ENCODE measurements around the gene MYLIP.

The MYLIP gene

DNA sequence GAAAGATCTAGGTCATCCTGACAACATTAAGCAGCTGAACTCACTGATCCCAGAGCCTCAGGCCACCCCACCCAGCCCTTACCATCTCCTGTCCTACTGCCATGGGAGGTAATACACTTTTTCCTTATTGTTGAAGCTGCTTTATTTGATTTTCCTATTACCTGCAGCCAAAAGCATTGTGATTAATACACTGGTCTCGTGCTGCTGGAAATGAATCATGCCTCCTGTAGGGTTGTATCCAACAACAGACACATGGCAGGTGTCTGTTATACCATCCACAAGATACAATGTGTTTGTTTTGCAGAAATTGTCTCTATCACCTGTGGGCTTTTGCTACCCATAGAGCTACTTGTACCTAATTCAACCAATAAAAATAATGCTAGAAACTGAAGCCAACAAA lies 34.2 kb downstream of the MYLIP start:
- DNase-seq = no peak
- TF ChIP-seq, protein P1, sequence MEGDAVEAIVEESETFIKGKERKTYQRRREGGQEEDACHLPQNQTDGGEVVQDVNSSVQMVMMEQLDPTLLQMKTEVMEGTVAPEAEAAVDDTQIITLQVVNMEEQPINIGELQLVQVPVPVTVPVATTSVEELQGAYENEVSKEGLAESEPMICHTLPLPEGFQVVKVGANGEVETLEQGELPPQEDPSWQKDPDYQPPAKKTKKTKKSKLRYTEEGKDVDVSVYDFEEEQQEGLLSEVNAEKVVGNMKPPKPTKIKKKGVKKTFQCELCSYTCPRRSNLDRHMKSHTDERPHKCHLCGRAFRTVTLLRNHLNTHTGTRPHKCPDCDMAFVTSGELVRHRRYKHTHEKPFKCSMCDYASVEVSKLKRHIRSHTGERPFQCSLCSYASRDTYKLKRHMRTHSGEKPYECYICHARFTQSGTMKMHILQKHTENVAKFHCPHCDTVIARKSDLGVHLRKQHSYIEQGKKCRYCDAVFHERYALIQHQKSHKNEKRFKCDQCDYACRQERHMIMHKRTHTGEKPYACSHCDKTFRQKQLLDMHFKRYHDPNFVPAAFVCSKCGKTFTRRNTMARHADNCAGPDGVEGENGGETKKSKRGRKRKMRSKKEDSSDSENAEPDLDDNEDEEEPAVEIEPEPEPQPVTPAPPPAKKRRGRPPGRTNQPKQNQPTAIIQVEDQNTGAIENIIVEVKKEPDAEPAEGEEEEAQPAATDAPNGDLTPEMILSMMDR (IDR thresholded peaks at IDR 0.05) = no peak
- intact Hi-C loops (cut with DNase I; ENCODE audit: low total_unique reads) = no loop called here
- Histone ChIP-seq H3K27me3 (no peaks in the 10 kb centered on the region), H3K4me3 (no peak overlapping the region), H3K9me3 (no peaks in the 10 kb centered on the region), H3K4me1 (no peaks in the 10 kb centered on the region), H3K27ac (no peak overlapping the region), H3K36me3 (no peaks in the 10 kb centered on the region)

DNA sequence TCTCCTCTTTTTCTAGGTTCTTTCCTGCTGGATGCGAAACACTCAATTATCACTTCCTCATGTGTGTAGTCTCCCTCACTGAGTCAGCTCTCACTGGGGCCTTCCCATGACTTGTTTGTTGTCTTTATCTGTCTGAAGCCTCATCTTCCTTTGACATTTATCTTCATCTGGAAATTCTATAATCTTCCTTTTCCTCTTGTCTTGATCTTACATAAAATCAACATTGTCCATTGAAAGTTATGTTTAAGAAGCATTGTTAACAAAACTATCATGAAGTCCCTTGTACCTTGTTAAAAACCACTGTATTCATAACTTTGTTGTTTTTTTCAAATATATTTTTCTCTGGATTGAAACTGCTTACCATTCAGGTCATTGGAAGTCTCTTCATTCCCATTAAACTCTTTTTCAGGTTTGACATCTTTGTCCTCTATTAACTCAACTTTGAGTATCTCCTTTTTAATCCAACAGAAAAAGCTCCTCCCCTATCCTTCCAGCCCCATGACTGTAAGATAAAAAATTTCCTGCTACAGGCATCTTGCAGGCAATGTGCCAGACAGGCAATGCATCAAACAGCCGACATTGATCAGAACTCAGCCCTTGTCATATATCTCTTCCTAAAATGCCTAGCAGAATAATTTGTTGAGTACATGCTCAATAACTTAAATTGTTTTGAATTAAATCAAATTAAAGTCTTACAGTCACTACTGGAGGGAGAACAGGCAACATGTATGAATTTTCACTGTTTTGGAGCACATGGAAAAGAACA lies 34.8 kb downstream of the MYLIP start:
- H3K9me3 ChIP-seq = no peaks in the 10 kb centered on the region
- no peaks in the 10 kb centered on the region for H3K36me3 ChIP-seq
- intact Hi-C loops (cut with DNase I; ENCODE audit: low total_unique reads) = no loop called here
- H3K4me1 ChIP-seq = no peaks in the 10 kb centered on the region
- TF ChIP-seq, protein P1 (IDR thresholded peaks at IDR 0.05) = no peak
- no peaks in the 10 kb centered on the region for H3K27me3 ChIP-seq
- no peak overlapping the region for H3K4me3 ChIP-seq
- DNase-seq = no peak
- H3K27ac ChIP-seq = no peak overlapping the region

DNA sequence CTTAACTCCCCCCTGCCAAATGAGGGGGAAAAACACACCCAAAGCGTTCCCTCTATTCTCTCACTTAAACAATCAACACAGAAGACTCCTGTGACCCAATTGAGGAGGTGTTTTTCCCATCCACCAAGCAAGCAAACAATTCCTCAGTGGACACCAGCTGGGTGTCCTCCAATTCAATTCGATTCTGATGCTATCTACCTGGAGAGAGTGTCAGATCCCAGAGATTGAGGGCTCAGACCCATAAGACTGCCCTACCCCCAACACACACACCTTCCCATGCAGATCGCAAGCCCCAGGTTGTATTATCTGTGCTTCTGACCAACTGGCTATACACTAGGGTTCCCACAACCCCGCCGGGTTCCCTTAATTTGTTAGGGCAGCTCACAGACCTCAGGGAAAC lies 36.8 kb downstream of the MYLIP start:
- TF ChIP-seq, protein P1 (IDR thresholded peaks at IDR 0.05) = no peak
- no peaks in the 10 kb centered on the region for H3K27me3 ChIP-seq
- no peaks in the 10 kb centered on the region for H3K36me3 ChIP-seq
- DNase-seq = no peak
- no peak overlapping the region for H3K4me3 ChIP-seq
- no peaks in the 10 kb centered on the region for H3K4me1 ChIP-seq
- H3K9me3 ChIP-seq = no peaks in the 10 kb centered on the region
- intact Hi-C loops (cut with DNase I; ENCODE audit: low total_unique reads) = no loop called here
- H3K27ac ChIP-seq = no peak overlapping the region

DNA sequence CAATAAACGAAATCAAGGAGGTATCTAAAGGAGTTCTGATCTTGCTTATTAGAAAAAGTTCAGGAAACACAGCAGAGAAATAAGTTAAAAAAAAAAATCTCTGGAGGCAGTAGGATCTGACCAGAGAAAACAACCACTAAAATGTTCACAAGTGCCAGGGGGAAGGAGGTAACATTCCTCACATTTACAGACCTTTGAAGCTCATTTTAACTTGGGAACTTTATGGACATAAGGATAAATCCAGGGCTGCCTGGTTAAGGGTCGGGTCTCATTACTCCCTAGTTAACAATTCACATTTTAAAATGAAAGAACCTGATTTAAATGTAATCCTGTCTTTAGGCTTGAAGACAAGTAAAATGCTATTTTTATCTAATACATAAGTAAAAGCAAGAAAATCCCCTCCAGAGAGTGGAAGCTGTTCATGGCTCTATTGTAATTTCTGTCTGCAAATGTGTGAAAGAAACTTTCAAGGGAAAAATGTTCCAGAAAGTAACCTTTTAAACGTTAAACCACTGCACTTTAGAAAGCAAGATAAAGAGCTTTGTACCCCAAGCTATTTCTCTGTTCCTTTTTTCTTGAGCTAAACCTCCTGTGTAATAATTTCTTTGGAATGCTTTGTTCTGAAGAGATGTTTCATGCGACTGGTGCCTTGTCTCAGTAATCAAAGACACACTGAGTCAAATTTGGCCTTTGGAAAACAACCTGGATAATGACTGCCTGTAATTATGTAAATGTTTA lies 38.2 kb downstream of the MYLIP start:
- Histone ChIP-seq H3K27ac (no peak overlapping the region), H3K9me3 (no peaks in the 10 kb centered on the region), H3K4me3 (no peak overlapping the region), H3K4me1 (no peaks in the 10 kb centered on the region), H3K36me3 (no peaks in the 10 kb centered on the region), H3K27me3 (no peaks in the 10 kb centered on the region)
- intact Hi-C loops (cut with DNase I; ENCODE audit: low total_unique reads) = no loop called here
- DNase-seq = no peak
- TF ChIP-seq, protein P1 (IDR thresholded peaks at IDR 0.05) = no peak

DNA sequence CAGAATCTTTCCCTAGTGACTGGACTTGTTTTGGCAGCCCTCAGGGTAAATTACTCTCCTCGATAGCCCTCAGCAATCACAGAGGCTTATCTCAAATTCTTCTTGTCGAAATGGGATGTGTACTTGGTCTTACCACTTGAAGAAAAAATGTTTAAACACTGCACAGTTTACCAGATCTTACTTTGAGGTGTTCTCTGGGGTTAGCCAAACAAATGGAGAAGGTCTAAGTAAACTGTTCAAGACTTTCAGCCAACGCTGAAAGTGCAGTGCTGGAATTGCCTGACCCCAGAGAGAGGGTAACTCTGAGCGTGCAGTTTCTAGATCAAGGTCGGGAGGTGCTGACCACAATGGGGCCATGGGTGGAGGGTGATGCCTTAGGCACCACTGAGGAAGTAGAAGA lies 39.2 kb downstream of the MYLIP start:
- DNase-seq = no peak
- H3K36me3 ChIP-seq = no peaks in the 10 kb centered on the region
- no peaks in the 10 kb centered on the region for H3K4me1 ChIP-seq
- no peak overlapping the region for H3K27ac ChIP-seq
- no peak overlapping the region for H3K4me3 ChIP-seq
- TF ChIP-seq, protein P1 (IDR thresholded peaks at IDR 0.05) = no peak
- no peaks in the 10 kb centered on the region for H3K9me3 ChIP-seq
- H3K27me3 ChIP-seq = no peaks in the 10 kb centered on the region
- intact Hi-C loops (cut with DNase I; ENCODE audit: low total_unique reads) = no loop called here

Data from tibial artery (tissue), 4 donors.